K562 (cell line): Measurements from ENCODE around the gene UTS2R. TPM values are rescaled to one million over a fixed set of nuclear protein-coding genes. Genes with fewer than 3 reads are reported as not detected.

ENCODE experiments used
- ATF4 ChIP-seq: fragments of 450-650 bp; formaldehyde crosslinking; IDR thresholded peaks from 2 replicates; pipeline ENCODE4 v1.4.0; 2022; ENCODE audit warnings: mild to moderate bottlenecking, moderate library complexity
- CBX5 ChIP-seq: IDR thresholded peaks from 2 replicates; pipeline ENCODE4 v1.6.1; 2014; ENCODE audit warnings: low read depth, borderline replicate concordance
- CUX1 ChIP-seq: fragments of 200-800 bp; sonication (Bioruptor generic); IDR thresholded peaks from 2 replicates; pipeline ENCODE4 v1.6.1; 2016; ENCODE audit warnings: missing genetic modification characterization, missing compliant biosample characterization
- ETS2 ChIP-seq: IDR thresholded peaks from 2 replicates; pipeline ENCODE4 v1.6.1; 2016; ENCODE audit warnings: borderline replicate concordance, missing genetic modification characterization, mild to moderate bottlenecking, moderate library complexity, missing compliant biosample characterization; ENCODE audit not compliant: poor library complexity, severe bottlenecking
- FOXA3 ChIP-seq, 2 experiments: fragments of 450-650 bp in 1 of 2; sonication (generic) in 1 of 2; formaldehyde crosslinking; IDR thresholded peaks in 1 of 2; conservative IDR thresholded peaks in 1 of 2; 2 replicates each; pipeline versions ENCODE4 v1.4.0 to v1.8.0; 2020 to 2022; ENCODE audit warnings: mild to moderate bottlenecking in 2 of 2, missing genetic modification reagents in 1 of 2
- FOXJ2 ChIP-seq: fragments of 200-800 bp; sonication (Bioruptor generic); IDR thresholded peaks from 2 replicates; pipeline ENCODE4 v1.6.1; 2016; ENCODE audit warnings: missing genetic modification characterization, missing compliant biosample characterization
- ID3 ChIP-seq, 2 experiments: fragments of 250-450 bp in 1 of 2; fragments of 450-650 bp in 1 of 2; sonication (Bioruptor Pico) in 1 of 2; IDR thresholded peaks; 2 replicates each; pipeline versions ENCODE4 v1.6.1 to v1.8.0; 2016 to 2021; ENCODE audit warnings: mild to moderate bottlenecking in 2 of 2, moderate library complexity in 2 of 2, missing compliant biosample characterization in 1 of 2, missing genetic modification characterization in 1 of 2
- MITF ChIP-seq: IDR thresholded peaks from 2 replicates; pipeline ENCODE4 v1.6.1; 2014; ENCODE audit warnings: antibody characterized with exemption
- NCOA4 ChIP-seq: fragments of 450-650 bp; IDR thresholded peaks from 2 replicates; pipeline ENCODE4 v1.6.1; 2018; ENCODE audit warnings: mild to moderate bottlenecking; ENCODE audit not compliant: partially characterized antibody
- TFAM ChIP-seq: fragments of 250-450 bp; sonication (Bioruptor Pico); conservative IDR thresholded peaks from 2 replicates; pipeline ENCODE4 v1.5.0; 2021; ENCODE audit warnings: mild to moderate bottlenecking, moderate library complexity
- USF1 ChIP-seq: sonication (generic); formaldehyde crosslinking; IDR thresholded peaks from 2 replicates; pipeline ENCODE4 v1.9.0; 2022; ENCODE audit warnings: mild to moderate bottlenecking, missing genetic modification reagents
- ZNF143 ChIP-seq: sonication (generic); formaldehyde crosslinking; IDR thresholded peaks from 2 replicates; pipeline ENCODE4 v1.9.0; 2022; ENCODE audit warnings: mild to moderate bottlenecking, missing genetic modification reagents
- ZNF511 ChIP-seq: sonication (generic); formaldehyde crosslinking; IDR thresholded peaks from 2 replicates; pipeline ENCODE4 v1.8.0; 2022; ENCODE audit warnings: mild to moderate bottlenecking, missing genetic modification reagents
- ZNF740 ChIP-seq, 3 experiments: fragments of 200-800 bp in 1 of 3; sonication (Bioruptor generic) in 1 of 3; sonication (generic) in 1 of 3; formaldehyde crosslinking in 1 of 3; IDR thresholded peaks; 2 replicates each; pipeline versions ENCODE4 v1.6.1 to v1.8.0; 2016 to 2022; ENCODE audit warnings: mild to moderate bottlenecking in 2 of 3, missing compliant biosample characterization in 2 of 3, missing genetic modification characterization in 2 of 3, missing genetic modification reagents in 1 of 3
- polyA plus RNA-seq, 8 experiments: library from polyadenylated mRNA; depleted of rRNA in 4 of 8; stranded (reverse) in 5 of 8; unstranded in 3 of 8; fragments of >200 nt; fragmentation: Nextera tagmentation in 2 of 8; fragmentation: Illumina TruSeq in 1 of 8; extraction: Ambion mirVana in 2 of 8; extraction: Trizol in 1 of 8; gene quantifications; 2 replicates each; pipeline versions ENCODE4 v1.2.1 to v1.2.3, GENCODE V29; 2011 to 2014; ENCODE audit warnings: inconsistent platforms in 1 of 8, missing spikeins in 1 of 8
- total RNA-seq, 7 experiments: library from RNA; depleted of rRNA in 6 of 7; stranded (reverse); fragments of >200 nt in 6 of 7; fragmentation: Illumina TruSeq in 2 of 7; extraction: Trizol in 2 of 7; gene quantifications; 2 replicates each; pipeline versions ENCODE4 v1.2.1 to v1.2.3, GENCODE V29; 2011 to 2021; ENCODE audit warnings: low replicate concordance in 1 of 7

UTS2R gene
- total and polyA plus RNA-seq, 9 of the 15 experiments (the other 6 are each of a cell fraction or from before 2014, with no cell fraction given), result 0.22 TPM; not detected in 8

- no peak for TF ChIP-seq NCOA4
- TF ChIP-seq ZNF511 (CRISPR knock-in tag), result no peak
- no peak for TF ChIP-seq ETS2 (tag)
- no peak for TF ChIP-seq TFAM
- no peak for TF ChIP-seq MITF
- peak; percentile 37; the same call in 1 of the 2 replicates for TF ChIP-seq USF1
- TF ChIP-seq ZNF143 (CRISPR knock-in tag), result no peak
- TF ChIP-seq FOXA3 (CRISPR knock-in tag; conservative IDR thresholded peaks at IDR 0.05 in 1 of 2, IDR thresholded peaks at IDR 0.05 in 1 of 2), result peak in 1 of 2 experiments; percentile 89; a peak in 1 of 4 replicates
- no peak for TF ChIP-seq ID3 (CRISPR knock-in tag; IDR thresholded peaks at IDR 0.05)
- TF ChIP-seq ID3 (tag; IDR thresholded peaks at IDR 0.05), result peak; percentile 88
- no peak for TF ChIP-seq FOXJ2 (tag)
- no peak; the same call in 1 of the 2 replicates for TF ChIP-seq ATF4 (CRISPR knock-in tag)
- TF ChIP-seq CUX1 (CRISPR knock-in tag), result no peak
- peak; percentile 16 for TF ChIP-seq ZNF740 (CRISPR knock-in tag; IDR thresholded peaks at IDR 0.05)
- TF ChIP-seq ZNF740 (tag; IDR thresholded peaks at IDR 0.05), result no peak
- TF ChIP-seq CBX5, result no peak
These were observed 27.2 kb upstream of the UTS2R start (continued) for GRCh38 chr17:82344175-82344907.
